Measurements from ENCODE around the gene BRD7.

The BRD7 gene

GRCh38 chr16:50284131-50284911 lies 84.5 kb downstream of the BRD7 start:
- CTCF ChIA-PET = interaction anchor here (1.3 kb wide), 1 partner anchor 70 kb away, joined by 6 read pairs; no protein-coding TSS in a partner anchor
- H3K4me3 Mint-ChIP-seq = no peak overlapping the region
- DNase-seq = no peak
- H3K4me1 Mint-ChIP-seq = peaks cover 71% of the 10 kb centered on the region
- H3K27ac Mint-ChIP-seq = peak overlapping the region; percentile 81
- H3K27me3 Mint-ChIP-seq = no peaks in the 10 kb centered on the region
- peaks cover 5% of the 10 kb centered on the region for H3K9me3 Mint-ChIP-seq
- peaks cover 58% of the 10 kb centered on the region for H3K36me3 Mint-ChIP-seq

- peaks cover 60% of the 10 kb centered on the region for H3K36me3 Mint-ChIP-seq
- H3K27me3 Mint-ChIP-seq = no peaks in the 10 kb centered on the region
- no peak overlapping the region for H3K27ac Mint-ChIP-seq
- no peak for DNase-seq
- CTCF ChIA-PET = interaction anchor here (1.2 to 1.8 kb wide), 3 partner anchors 71 to 216 kb away, joined by 4 to 6 read pairs (median 5); partner anchors contain the start of gene HEATR3
- H3K9me3 Mint-ChIP-seq = peaks cover 5% of the 10 kb centered on the region
- no peak overlapping the region for H3K4me3 Mint-ChIP-seq
- H3K4me1 Mint-ChIP-seq = peaks cover 79% of the 10 kb centered on the region
Measured at GRCh38 chr16:50282955-50283631, 85.7 kb downstream of the BRD7 start.

GRCh38 chr16:50282010-50282538 lies 86.7 kb downstream of the BRD7 start:
- DNase-seq = peak; percentile 75
- peaks cover 90% of the 10 kb centered on the region for H3K4me1 Mint-ChIP-seq
- H3K9me3 Mint-ChIP-seq = peaks cover 5% of the 10 kb centered on the region
- H3K27ac Mint-ChIP-seq = peak overlapping the region; percentile 86
- peak overlapping the region; percentile 46 for H3K4me3 Mint-ChIP-seq
- H3K36me3 Mint-ChIP-seq = peaks cover 62% of the 10 kb centered on the region
- CTCF ChIA-PET = interaction anchor here (1.2 to 1.8 kb wide), 2 partner anchors 71 to 215 kb away, joined by 4 to 5 read pairs; partner anchors contain the start of gene HEATR3
- H3K27me3 Mint-ChIP-seq = no peaks in the 10 kb centered on the region

- Mint-ChIP-seq H3K9me3 (peaks cover 3% of the 10 kb centered on the region), H3K27me3 (no peaks in the 10 kb centered on the region), H3K4me1 (peaks cover 93% of the 10 kb centered on the region), H3K27ac (peak overlapping the region; percentile 86), H3K4me3 (peak overlapping the region; percentile 46), H3K36me3 (peaks cover 62% of the 10 kb centered on the region)
- DNase-seq = no peak
- CTCF ChIA-PET = interaction anchor here (1.8 kb wide), 1 partner anchor 215 kb away, joined by 5 read pairs; the partner anchor contains the start of gene HEATR3
Measured at GRCh38 chr16:50281391-50282009, 87.3 kb downstream of the BRD7 start.

- H3K27ac Mint-ChIP-seq = no peak overlapping the region
- H3K27me3 Mint-ChIP-seq = no peaks in the 10 kb centered on the region
- peaks cover 62% of the 10 kb centered on the region for H3K36me3 Mint-ChIP-seq
- no peak for DNase-seq
- peaks cover 2% of the 10 kb centered on the region for H3K9me3 Mint-ChIP-seq
- CTCF ChIA-PET = interaction anchor here (1.0 kb wide), 1 partner anchor 14 kb away, joined by 3 read pairs; the partner anchor contains the start of gene ADCY7
- H3K4me1 Mint-ChIP-seq = peaks cover 97% of the 10 kb centered on the region
- no peak overlapping the region for H3K4me3 Mint-ChIP-seq
Measured at GRCh38 chr16:50280932-50281331, 87.9 kb downstream of the BRD7 start.

GRCh38 chr16:50279504-50279865 lies 89.3 kb downstream of the BRD7 start:
- Mint-ChIP-seq H3K27me3 (no peaks in the 10 kb centered on the region), H3K4me3 (no peak overlapping the region), H3K4me1 (peaks cover 99% of the 10 kb centered on the region), H3K27ac (peak overlapping the region; percentile 4), H3K9me3 (no peaks in the 10 kb centered on the region), H3K36me3 (peaks cover 57% of the 10 kb centered on the region)
- DNase-seq = no peak
- CTCF ChIA-PET = interaction anchor here (1.0 to 1.3 kb wide), 2 partner anchors 64 to 75 kb away, joined by 3 to 5 read pairs; no protein-coding TSS in a partner anchor

GRCh38 chr16:50278251-50278650 lies 90.5 kb downstream of the BRD7 start:
- CTCF ChIA-PET = interaction anchor here (0.6 to 1.3 kb wide), 5 partner anchors 10 to 399 kb away, joined by 3 to 4 read pairs (median 4); partner anchors contain the start of gene CNEP1R1
- no peak for DNase-seq
- peak overlapping the region; percentile 86 for H3K27ac Mint-ChIP-seq
- H3K4me1 Mint-ChIP-seq = peaks cover 99% of the 10 kb centered on the region
- no peaks in the 10 kb centered on the region for H3K9me3 Mint-ChIP-seq
- peak overlapping the region; percentile 27 for H3K4me3 Mint-ChIP-seq
- no peaks in the 10 kb centered on the region for H3K27me3 Mint-ChIP-seq
- peaks cover 55% of the 10 kb centered on the region for H3K36me3 Mint-ChIP-seq

- Mint-ChIP-seq H3K36me3 (peaks cover 53% of the 10 kb centered on the region), H3K27me3 (no peaks in the 10 kb centered on the region), H3K9me3 (no peaks in the 10 kb centered on the region), H3K4me3 (peak overlapping the region; percentile 27), H3K27ac (peak overlapping the region; percentile 86), H3K4me1 (peaks cover 99% of the 10 kb centered on the region)
- CTCF ChIA-PET = interaction anchor here (0.7 to 1.6 kb wide), 3 partner anchors 8 to 26 kb away, joined by 3 to 4 read pairs (median 3); no protein-coding TSS in a partner anchor
- no peak for DNase-seq
Measured at GRCh38 chr16:50276801-50277555, 91.8 kb downstream of the BRD7 start.

GRCh38 chr16:50276326-50276640 lies 92.5 kb downstream of the BRD7 start:
- no peaks in the 10 kb centered on the region for H3K27me3 Mint-ChIP-seq
- H3K27ac Mint-ChIP-seq = peak overlapping the region; percentile 86
- peaks cover 99% of the 10 kb centered on the region for H3K4me1 Mint-ChIP-seq
- H3K4me3 Mint-ChIP-seq = peak overlapping the region; percentile 10
- H3K9me3 Mint-ChIP-seq = no peaks in the 10 kb centered on the region
- H3K36me3 Mint-ChIP-seq = peaks cover 57% of the 10 kb centered on the region
- CTCF ChIA-PET = interaction anchor here (0.6 to 1.6 kb wide), 2 partner anchors 25 to 38 kb away, joined by 3 read pairs; no protein-coding TSS in a partner anchor
- no peak for DNase-seq

GRCh38 chr16:50275428-50276325 lies 93.1 kb downstream of the BRD7 start:
- Mint-ChIP-seq H3K36me3 (peaks cover 62% of the 10 kb centered on the region), H3K9me3 (no peaks in the 10 kb centered on the region), H3K27me3 (no peaks in the 10 kb centered on the region), H3K4me3 (peak overlapping the region; percentile 83), H3K4me1 (peaks cover 99% of the 10 kb centered on the region), H3K27ac (peak overlapping the region; percentile 99)
- no peak for DNase-seq
- CTCF ChIA-PET = interaction anchor here (0.6 to 2.8 kb wide), 9 partner anchors 10 to 251 kb away, joined by 3 to 18 read pairs (median 4); partner anchors contain the start of genes ADCY7 and CNEP1R1

GRCh38 chr16:50275098-50275415 lies 93.7 kb downstream of the BRD7 start:
- no peaks in the 10 kb centered on the region for H3K9me3 Mint-ChIP-seq
- H3K27me3 Mint-ChIP-seq = no peaks in the 10 kb centered on the region
- peaks cover 99% of the 10 kb centered on the region for H3K4me1 Mint-ChIP-seq

GRCh38 chr16:50274326-50275097 lies 94.3 kb downstream of the BRD7 start:
- peak; percentile 71 for DNase-seq
- no peaks in the 10 kb centered on the region for H3K9me3 Mint-ChIP-seq

More at GRCh38 chr16:50275098-50275415, 93.7 kb downstream of the BRD7 start:
- Mint-ChIP-seq H3K27ac (peak overlapping the region; percentile 99), H3K36me3 (peaks cover 61% of the 10 kb centered on the region), H3K4me3 (peak overlapping the region; percentile 83)
- DNase-seq = no peak
- CTCF ChIA-PET = interaction anchor here (1.1 to 2.8 kb wide), 8 partner anchors 9 to 250 kb away, joined by 3 to 18 read pairs (median 4); partner anchors contain the start of genes ADCY7 and CNEP1R1

More at GRCh38 chr16:50274326-50275097, 94.3 kb downstream of the BRD7 start:
- no peaks in the 10 kb centered on the region for H3K27me3 Mint-ChIP-seq
- H3K36me3 Mint-ChIP-seq = peaks cover 61% of the 10 kb centered on the region
- H3K4me3 Mint-ChIP-seq = peak overlapping the region; percentile 83
- H3K27ac Mint-ChIP-seq = peak overlapping the region; percentile 99
- CTCF ChIA-PET = interaction anchor here (1.1 to 2.8 kb wide), 9 partner anchors 9 to 250 kb away, joined by 3 to 18 read pairs (median 4); partner anchors contain the start of genes ADCY7 and CNEP1R1
- H3K4me1 Mint-ChIP-seq = peaks cover 99% of the 10 kb centered on the region
